ENCODE measurements around the gene FAM174B. TPM values are rescaled to one million over a fixed set of nuclear protein-coding genes. Genes with fewer than 3 reads are reported as not detected.
A peak's percentile ranks its signal among the peaks of the same experiment; 100 is the strongest.

Gene FAM174B
- total and polyA plus RNA-seq, 10 of the 15 experiments (the other 5 are each of a cell fraction or from before 2014, with no cell fraction given): 0.71 to 15.9 (median 4.2) TPM

DNA sequence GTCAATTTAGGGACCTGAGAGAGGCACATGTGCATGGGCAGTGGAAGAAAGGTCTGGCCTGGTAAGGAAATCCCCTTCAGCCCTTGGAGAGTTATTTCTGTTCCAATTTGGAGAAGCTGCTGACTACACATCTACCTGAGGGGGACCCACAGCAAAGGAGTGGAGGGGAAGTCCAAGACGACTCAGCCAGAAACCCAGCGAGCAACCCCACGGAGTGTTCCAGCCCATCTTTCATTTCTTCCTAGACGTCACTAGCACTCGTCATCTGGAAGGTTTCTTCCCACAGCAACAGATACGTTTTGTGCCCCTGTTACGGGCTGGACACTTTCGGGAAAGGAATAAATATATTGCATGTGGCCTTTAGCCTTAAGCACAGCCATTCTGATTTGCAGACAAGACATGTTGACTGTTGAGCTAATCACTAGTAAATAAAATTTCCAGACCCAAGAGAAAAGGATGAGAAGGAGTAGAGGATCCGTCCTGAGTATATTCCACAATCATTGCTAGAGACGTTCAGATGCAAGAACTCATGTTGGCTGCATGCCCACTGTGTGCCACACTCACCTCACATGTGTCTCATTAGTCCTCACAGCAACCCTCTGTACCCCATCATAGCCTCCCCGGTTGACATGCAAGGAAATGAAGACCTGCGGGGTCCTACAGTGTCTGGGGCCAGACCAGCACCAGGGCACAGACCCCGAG lies 7.8 kb upstream of the FAM174B start (continued):
- TF ChIP-seq, protein P1, sequence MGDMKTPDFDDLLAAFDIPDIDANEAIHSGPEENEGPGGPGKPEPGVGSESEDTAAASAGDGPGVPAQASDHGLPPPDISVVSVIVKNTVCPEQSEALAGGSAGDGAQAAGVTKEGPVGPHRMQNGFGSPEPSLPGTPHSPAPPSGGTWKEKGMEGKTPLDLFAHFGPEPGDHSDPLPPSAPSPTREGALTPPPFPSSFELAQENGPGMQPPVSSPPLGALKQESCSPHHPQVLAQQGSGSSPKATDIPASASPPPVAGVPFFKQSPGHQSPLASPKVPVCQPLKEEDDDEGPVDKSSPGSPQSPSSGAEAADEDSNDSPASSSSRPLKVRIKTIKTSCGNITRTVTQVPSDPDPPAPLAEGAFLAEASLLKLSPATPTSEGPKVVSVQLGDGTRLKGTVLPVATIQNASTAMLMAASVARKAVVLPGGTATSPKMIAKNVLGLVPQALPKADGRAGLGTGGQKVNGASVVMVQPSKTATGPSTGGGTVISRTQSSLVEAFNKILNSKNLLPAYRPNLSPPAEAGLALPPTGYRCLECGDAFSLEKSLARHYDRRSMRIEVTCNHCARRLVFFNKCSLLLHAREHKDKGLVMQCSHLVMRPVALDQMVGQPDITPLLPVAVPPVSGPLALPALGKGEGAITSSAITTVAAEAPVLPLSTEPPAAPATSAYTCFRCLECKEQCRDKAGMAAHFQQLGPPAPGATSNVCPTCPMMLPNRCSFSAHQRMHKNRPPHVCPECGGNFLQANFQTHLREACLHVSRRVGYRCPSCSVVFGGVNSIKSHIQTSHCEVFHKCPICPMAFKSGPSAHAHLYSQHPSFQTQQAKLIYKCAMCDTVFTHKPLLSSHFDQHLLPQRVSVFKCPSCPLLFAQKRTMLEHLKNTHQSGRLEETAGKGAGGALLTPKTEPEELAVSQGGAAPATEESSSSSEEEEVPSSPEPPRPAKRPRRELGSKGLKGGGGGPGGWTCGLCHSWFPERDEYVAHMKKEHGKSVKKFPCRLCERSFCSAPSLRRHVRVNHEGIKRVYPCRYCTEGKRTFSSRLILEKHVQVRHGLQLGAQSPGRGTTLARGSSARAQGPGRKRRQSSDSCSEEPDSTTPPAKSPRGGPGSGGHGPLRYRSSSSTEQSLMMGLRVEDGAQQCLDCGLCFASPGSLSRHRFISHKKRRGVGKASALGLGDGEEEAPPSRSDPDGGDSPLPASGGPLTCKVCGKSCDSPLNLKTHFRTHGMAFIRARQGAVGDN (IDR thresholded peaks at IDR 0.05): peak; percentile 58; the same call in 1 of the 2 replicates
- TF ChIP-seq, protein P2, sequence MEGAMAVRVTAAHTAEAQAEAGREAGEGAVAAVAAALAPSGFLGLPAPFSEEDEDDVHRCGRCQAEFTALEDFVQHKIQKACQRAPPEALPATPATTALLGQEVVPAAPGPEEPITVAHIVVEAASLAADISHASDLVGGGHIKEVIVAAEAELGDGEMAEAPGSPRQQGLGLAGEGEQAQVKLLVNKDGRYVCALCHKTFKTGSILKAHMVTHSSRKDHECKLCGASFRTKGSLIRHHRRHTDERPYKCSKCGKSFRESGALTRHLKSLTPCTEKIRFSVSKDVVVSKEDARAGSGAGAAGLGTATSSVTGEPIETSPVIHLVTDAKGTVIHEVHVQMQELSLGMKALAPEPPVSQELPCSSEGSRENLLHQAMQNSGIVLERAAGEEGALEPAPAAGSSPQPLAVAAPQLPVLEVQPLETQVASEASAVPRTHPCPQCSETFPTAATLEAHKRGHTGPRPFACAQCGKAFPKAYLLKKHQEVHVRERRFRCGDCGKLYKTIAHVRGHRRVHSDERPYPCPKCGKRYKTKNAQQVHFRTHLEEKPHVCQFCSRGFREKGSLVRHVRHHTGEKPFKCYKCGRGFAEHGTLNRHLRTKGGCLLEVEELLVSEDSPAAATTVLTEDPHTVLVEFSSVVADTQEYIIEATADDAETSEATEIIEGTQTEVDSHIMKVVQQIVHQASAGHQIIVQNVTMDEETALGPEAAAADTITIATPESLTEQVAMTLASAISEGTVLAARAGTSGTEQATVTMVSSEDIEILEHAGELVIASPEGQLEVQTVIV (IDR thresholded peaks at IDR 0.05; ENCODE audit: borderline replicate concordance, partially characterized antibody): no peak
- TF ChIP-seq, protein P3, sequence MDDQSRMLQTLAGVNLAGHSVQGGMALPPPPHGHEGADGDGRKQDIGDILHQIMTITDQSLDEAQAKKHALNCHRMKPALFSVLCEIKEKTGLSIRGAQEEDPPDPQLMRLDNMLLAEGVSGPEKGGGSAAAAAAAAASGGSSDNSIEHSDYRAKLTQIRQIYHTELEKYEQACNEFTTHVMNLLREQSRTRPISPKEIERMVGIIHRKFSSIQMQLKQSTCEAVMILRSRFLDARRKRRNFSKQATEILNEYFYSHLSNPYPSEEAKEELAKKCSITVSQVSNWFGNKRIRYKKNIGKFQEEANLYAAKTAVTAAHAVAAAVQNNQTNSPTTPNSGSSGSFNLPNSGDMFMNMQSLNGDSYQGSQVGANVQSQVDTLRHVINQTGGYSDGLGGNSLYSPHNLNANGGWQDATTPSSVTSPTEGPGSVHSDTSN (IDR thresholded peaks at IDR 0.05; ENCODE audit: insufficient replicate concordance, low read depth, low read length): peak; percentile 52
- TF ChIP-seq CBX5 (IDR thresholded peaks at IDR 0.05; ENCODE audit: low read depth) (no peak), TCF12 (IDR thresholded peaks at IDR 0.05; ENCODE audit: low read depth, low read length) (no peak), FOXK2 (IDR thresholded peaks at IDR 0.05) (no peak), CBX3 (IDR thresholded peaks at IDR 0.05; ENCODE audit: borderline replicate concordance, low read depth) (no peak), MTA2 (IDR thresholded peaks at IDR 0.05; ENCODE audit: low read depth) (peak; percentile 72), BMI1 (IDR thresholded peaks at IDR 0.05; ENCODE audit: borderline replicate concordance) (no peak), CEBPB (IDR thresholded peaks at IDR 0.05; ENCODE audit: borderline replicate concordance in 1 of 2, low read depth in 2 of 2, low read length in 2 of 2) (no peak), ESRRA (IDR thresholded peaks at IDR 0.05; ENCODE audit: low read length) (no peak), ZSCAN29 (IDR thresholded peaks at IDR 0.05) (no peak), FOXM1 (IDR thresholded peaks at IDR 0.05; ENCODE audit: low read depth, low read length) (0 out of 2 replicates have a peak, but pooled peaks have one; percentile 37), BACH1 (IDR thresholded peaks at IDR 0.05; ENCODE audit: borderline replicate concordance) (peak; percentile 51), ZBED1 (IDR thresholded peaks at IDR 0.05; ENCODE audit: borderline replicate concordance) (peak; percentile 50; the same call in 1 of the 2 replicates), ZNF24 (IDR thresholded peaks at IDR 0.05) (peak; percentile 90), CHD1 (IDR thresholded peaks at IDR 0.05; ENCODE audit: low read depth, low read length) (no peak), EZH2 (IDR thresholded peaks at IDR 0.05; ENCODE audit: borderline replicate concordance, control insufficient read depth, low read depth, low read length) (no peak)
- TF ChIP-seq, protein P4, sequence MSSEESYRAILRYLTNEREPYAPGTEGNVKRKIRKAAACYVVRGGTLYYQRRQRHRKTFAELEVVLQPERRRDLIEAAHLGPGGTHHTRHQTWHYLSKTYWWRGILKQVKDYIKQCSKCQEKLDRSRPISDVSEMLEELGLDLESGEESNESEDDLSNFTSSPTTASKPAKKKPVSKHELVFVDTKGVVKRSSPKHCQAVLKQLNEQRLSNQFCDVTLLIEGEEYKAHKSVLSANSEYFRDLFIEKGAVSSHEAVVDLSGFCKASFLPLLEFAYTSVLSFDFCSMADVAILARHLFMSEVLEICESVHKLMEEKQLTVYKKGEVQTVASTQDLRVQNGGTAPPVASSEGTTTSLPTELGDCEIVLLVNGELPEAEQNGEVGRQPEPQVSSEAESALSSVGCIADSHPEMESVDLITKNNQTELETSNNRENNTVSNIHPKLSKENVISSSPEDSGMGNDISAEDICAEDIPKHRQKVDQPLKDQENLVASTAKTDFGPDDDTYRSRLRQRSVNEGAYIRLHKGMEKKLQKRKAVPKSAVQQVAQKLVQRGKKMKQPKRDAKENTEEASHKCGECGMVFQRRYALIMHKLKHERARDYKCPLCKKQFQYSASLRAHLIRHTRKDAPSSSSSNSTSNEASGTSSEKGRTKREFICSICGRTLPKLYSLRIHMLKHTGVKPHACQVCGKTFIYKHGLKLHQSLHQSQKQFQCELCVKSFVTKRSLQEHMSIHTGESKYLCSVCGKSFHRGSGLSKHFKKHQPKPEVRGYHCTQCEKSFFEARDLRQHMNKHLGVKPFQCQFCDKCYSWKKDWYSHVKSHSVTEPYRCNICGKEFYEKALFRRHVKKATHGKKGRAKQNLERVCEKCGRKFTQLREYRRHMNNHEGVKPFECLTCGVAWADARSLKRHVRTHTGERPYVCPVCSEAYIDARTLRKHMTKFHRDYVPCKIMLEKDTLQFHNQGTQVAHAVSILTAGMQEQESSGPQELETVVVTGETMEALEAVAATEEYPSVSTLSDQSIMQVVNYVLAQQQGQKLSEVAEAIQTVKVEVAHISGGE (CRISPR knock-in tag; IDR thresholded peaks at IDR 0.05): no peak
